PFSK-1 (cell line): ENCODE results near the gene TCF7.

Experiments
- POLR2AphosphoS5 ChIP-seq: IDR thresholded peaks from 2 replicates; pipeline ENCODE4 v1.6.1; 2012; ENCODE audit warnings: low read depth, mild to moderate bottlenecking, control low read depth, low read length, moderate library complexity
- TAF1 ChIP-seq: IDR thresholded peaks from 2 replicates; pipeline ENCODE4 v1.6.1; 2012; ENCODE audit warnings: low read length, control low read depth, borderline replicate concordance; ENCODE audit not compliant: insufficient read depth

DNA sequence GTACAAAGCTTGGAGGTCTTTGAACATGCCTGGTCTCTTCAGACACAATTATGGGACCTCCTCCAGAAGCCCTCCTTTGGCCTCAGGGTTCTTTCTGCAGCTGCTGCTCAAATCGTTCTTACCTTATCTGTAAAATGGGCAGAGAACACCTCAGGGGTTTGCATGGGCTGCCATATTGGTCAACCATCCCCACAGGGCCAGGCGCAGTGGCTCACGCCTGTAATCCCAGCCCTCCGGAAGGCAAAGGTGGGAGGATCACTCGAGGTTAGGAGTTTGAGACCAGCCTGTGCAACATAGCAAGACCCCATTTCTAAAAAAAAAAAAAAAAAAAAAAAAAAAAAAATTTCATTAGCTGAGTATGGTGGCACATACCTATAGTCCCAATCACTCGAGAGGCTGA, 29.1 kb upstream of the TCF7 start:
- no peak for TF ChIP-seq POLR2AphosphoS5
- TF ChIP-seq TAF1: no peak
